Measurements from ENCODE around the gene NKRF.
"Not testable (repeated sequence)": the region's sequence is repeated elsewhere in the genome, so short reads cannot be mapped to it uniquely, and the experiment has no call there.

NKRF gene

GRCh38 chrX:119606280-119607017, at the start of gene NKRF:
NKRF (minus strand) TSS chrX:119606424.
- DNase-seq (ENCODE audit: low read depth, low spot score), result peak; percentile 40
- peak within 1 kb of the TSS; percentile 36 for H3K27ac ChIP-seq

- no peak overlapping the region for H3K27ac ChIP-seq
- peak; percentile 27 for DNase-seq (ENCODE audit: low read depth, low spot score)
Observed at GRCh38 chrX:119655125-119655524, 48.9 kb upstream of the NKRF start.

GRCh38 chrX:119654112-119654531, 47.9 kb upstream of the NKRF start:
- no peak for DNase-seq (ENCODE audit: low read depth, low spot score)
- no peak overlapping the region for H3K27ac ChIP-seq

- no peak overlapping the region for H3K27ac ChIP-seq
- no peak for DNase-seq (ENCODE audit: low read depth, low spot score)
Observed at GRCh38 chrX:119648421-119648775, 42.2 kb upstream of the NKRF start.

DNA sequence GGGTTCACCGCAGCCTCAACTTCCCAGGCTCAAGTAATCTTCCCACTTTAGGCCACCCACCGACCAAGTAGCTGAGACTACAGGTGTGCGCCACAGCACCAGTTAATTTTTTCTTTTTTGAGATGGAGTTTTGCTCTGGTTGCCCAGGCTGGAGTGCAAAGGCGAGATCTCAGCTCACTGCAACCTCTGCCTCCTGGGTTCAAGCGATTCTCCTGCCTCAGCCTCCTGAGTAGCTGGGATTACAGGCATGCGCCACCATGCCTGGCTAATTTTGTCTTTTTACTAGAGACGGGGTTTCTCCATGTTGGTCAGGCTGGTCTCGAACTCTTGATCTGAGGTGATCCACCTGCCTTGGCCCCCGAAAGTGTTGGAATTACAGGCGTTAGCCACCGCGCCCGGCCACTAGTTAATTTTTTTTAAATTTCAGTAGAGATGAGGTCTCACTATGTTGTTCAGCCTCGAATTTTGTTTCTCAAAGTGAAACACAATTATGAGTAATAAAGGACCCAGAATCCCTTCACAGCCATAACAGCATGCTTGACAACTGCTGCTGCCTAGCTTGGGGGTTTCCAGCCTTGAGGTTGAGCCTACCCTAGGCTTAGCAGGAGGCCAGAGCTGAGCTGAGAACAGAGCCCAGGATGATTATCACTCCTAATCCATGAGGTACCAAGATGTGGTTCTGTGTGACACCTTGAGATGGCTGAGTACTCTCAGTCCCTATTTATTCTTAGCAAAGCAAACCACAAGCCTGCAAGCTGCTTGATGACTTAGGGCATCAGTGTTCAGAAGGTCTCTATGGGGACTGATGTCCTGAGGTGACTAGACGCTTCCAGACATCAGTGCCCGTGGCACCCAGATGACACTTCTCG, 41.6 kb upstream of the NKRF start:
- H3K27ac ChIP-seq, result no peak overlapping the region
- DNase-seq (ENCODE audit: low read depth, low spot score), result no peak

DNA sequence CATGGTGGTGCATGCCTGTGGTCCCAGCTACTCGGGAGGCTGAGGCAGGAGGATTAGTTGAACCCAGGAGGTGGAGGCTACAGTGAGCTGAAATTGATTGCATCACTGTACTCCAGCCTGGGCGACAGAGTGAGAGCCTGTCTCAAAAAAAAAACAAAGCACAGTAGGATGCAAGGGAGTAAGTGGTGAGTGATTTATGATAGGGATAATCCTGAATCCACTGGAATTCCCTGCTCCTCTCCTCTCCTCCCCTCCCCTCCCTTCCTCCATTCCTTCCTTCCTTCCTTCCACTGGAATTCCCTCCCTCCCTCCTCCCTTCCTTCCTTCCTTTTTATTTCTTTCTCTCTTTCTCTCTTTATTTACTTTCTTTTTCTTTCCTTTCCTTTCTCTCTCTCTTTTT, 40.9 kb upstream of the NKRF start:
- H3K27ac ChIP-seq, result no peak overlapping the region
- no peak for DNase-seq (ENCODE audit: low read depth, low spot score)

DNA sequence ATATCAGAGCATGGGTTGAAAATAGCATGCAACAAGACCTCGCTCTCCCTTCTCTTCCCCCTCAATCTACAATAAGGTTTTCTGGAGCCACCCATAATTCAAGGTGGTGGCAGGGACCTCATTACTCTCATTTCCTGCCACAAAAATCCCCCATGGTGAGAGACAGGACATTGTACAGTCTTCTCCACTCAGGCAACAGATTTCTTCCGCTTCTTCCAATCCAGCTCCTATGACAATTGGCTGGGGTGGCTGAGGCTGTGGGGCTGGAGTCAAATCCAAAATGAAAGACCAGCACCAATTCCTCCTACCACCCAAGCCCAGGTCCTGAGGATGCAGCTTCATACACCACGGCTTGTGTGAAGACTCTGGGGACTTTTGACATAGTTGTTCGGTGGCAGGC, 40.3 kb upstream of the NKRF start:
- DNase-seq (ENCODE audit: low read depth, low spot score), result no peak
- no peak overlapping the region for H3K27ac ChIP-seq

GRCh38 chrX:119643696-119644095, 37.5 kb upstream of the NKRF start:
- H3K27ac ChIP-seq, result no peak overlapping the region
- no peak for DNase-seq (ENCODE audit: low read depth, low spot score)

DNA sequence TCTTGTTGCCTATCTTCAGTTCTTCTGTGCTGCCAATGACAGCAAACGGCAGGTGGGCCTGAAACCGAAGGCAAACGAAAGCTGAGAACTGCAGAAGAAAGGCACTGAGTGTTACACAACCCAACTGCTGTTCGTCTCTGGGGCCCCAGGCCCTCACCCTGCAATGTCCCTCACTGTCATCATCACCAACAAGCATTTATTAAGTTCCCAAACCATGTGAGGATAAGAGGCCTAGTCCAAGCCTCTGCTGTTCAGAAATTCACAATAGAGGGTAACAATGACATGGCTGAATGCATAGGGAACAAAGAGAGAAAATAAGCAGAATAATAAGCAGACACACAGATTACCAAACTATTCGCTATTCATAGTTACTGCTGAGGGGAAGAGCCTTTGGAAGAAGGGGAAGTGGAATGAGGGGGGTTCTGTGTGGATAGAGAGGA, 34.5 kb upstream of the NKRF start:
- no peak overlapping the region for H3K27ac ChIP-seq
- DNase-seq (ENCODE audit: low read depth, low spot score), result no peak

- H3K27ac ChIP-seq, result no peak overlapping the region
- no peak for DNase-seq (ENCODE audit: low read depth, low spot score)
Observed at GRCh38 chrX:119638725-119639471, 32.7 kb upstream of the NKRF start.

GRCh38 chrX:119637421-119637820, 31.2 kb upstream of the NKRF start:
- H3K27ac ChIP-seq; DNase-seq (ENCODE audit: low read depth, low spot score): not testable (repeated sequence)

DNA sequence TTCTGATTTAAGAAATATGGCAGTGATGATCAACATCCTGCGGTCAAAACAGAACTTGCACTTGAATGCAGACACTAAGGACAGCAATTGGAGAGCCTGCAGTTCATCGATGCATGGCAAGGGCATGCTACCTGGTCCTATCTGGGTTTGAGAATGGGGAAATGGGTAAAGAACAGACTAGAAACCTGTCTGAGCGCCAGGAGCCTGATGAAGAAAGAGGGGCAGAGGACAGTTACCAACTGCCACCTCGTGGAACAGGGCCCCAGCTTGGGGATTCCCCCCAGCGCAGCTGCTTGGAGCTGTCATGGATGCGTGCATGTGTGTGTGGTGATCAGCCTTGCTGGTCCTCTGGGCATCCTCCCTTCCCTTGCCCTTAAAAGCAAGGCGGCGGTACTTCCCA, 30.2 kb upstream of the NKRF start:
- no peak overlapping the region for H3K27ac ChIP-seq
- no peak for DNase-seq (ENCODE audit: low read depth, low spot score)

DNA sequence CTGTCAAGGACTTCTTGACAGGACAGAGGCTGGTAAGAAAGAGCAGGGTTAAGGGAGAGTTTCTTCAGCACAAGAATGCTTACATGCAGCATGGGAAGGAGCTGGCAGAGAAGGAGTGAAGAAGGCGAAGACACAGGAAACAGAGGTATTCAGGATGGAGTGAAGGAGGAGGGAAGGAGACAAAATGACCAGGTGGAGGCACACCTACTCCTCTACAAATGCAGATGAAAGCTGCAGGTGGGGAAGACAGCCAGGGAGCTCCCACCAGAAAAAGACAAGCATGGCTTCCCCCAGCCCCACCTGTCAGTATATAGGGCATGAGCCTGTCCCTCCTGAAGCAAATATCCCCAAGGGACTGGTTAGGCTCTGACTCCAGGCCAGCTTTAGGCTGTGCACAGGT, 29.6 kb upstream of the NKRF start:
- no peak overlapping the region for H3K27ac ChIP-seq
- DNase-seq (ENCODE audit: low read depth, low spot score), result no peak

- no peak overlapping the region for H3K27ac ChIP-seq
- DNase-seq (ENCODE audit: low read depth, low spot score), result no peak
Observed at GRCh38 chrX:119635179-119635578, 29.0 kb upstream of the NKRF start.

GRCh38 chrX:119625843-119626242, 19.6 kb upstream of the NKRF start:
- H3K27ac ChIP-seq, result no peak overlapping the region
- DNase-seq (ENCODE audit: low read depth, low spot score), result no peak

DNA sequence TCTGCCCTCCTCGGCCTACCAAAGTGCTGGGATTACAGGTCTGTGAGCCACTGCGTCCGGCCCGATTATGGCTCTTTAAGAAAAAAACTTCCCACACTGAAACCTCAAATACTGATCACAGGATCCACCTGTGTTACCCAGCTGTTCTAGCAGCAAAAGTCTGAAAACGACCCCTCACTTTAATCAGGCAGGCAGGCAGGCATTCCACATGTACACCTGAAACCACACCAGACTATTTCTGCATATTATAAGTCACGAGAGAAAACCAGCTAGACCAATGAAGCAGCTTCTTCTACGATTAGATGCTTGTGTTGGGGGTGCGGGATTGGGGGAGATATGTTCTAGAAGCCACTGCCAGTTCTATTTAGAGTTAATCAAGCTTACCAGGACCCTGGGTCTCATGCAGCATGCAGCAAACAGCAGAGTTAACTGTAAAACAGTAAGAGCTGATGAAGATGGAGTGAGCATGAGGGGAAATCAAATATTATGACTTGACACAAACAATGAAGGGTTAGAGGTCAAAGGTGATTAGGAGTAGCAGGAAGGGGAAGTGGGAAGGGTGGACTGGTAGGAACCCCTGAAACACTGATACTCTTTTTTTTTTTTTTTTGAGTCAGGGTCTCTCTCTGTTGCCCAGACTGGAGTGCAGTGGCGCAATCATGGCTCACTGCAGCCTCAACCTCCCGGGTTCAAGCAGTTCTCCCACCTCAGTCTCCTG, 18.9 kb upstream of the NKRF start:
- no peak overlapping the region for H3K27ac ChIP-seq
- no peak for DNase-seq (ENCODE audit: low read depth, low spot score)

DNA sequence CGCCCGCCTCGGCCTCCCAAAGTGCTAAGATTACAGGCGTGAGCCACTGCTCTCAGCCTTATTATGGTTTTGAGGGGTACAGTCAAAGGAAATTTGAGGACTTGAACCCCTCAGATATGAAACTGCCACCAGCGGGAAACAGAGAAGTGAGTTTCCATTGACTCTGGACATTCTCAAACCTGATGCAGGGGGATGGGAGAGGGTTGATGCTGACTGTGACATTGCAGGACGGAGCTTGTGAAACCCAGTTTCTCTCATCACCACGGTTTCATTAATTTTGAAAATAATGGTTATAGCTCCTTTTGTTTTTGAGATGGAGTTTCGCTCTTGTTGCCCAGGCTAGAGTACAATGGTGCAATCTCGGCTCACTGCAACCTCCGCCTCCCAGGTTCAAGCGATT, 18.2 kb upstream of the NKRF start:
- DNase-seq (ENCODE audit: low read depth, low spot score), result no peak
- H3K27ac ChIP-seq, result no peak overlapping the region

GRCh38 chrX:119622356-119623232, 16.4 kb upstream of the NKRF start:
- H3K27ac ChIP-seq, result no peak overlapping the region
- DNase-seq (ENCODE audit: low read depth, low spot score), result no peak

GRCh38 chrX:119618439-119618838, 12.2 kb upstream of the NKRF start:
- DNase-seq (ENCODE audit: low read depth, low spot score), result no peak
- H3K27ac ChIP-seq, result no peak overlapping the region
